GM21717 (cell line): ENCODE results near the gene ZFP69.
A peak's percentile ranks its signal among the peaks of the same experiment; 100 is the strongest.
"Not testable (repeated sequence)": the region's sequence is repeated elsewhere in the genome, so short reads cannot be mapped to it uniquely, and the experiment has no call there.

Source experiments
- ATAC-seq: cut with Tn5 transposase; IDR thresholded peaks from one replicate; pipeline ENCODE4 v1.9.1; 2021; ENCODE audit warnings: mild to moderate bottlenecking, moderate library complexity; ENCODE audit not compliant: unreplicated experiment

The ZFP69 gene

GRCh38 chr1:40476924-40477677, at the start of gene ZFP69:
Gene ZFP69 (plus strand): TSS chr1:40477290. CDS start chr1:40479362, 2,072 bp downstream.
- peak; percentile 75 for ATAC-seq

- ATAC-seq: no peak
Measured at GRCh38 chr1:40431385-40431784, 45.7 kb upstream of the ZFP69 start.

GRCh38 chr1:40432644-40433390, 44.3 kb upstream of the ZFP69 start:
- ATAC-seq: no peak

- ATAC-seq: no peak
Measured at GRCh38 chr1:40435471-40435870, 41.6 kb upstream of the ZFP69 start.

- ATAC-seq: no peak
Measured at GRCh38 chr1:40435876-40436275, 41.2 kb upstream of the ZFP69 start.

- ATAC-seq: no peak
Measured at GRCh38 chr1:40438391-40439015, 38.6 kb upstream of the ZFP69 start.

GRCh38 chr1:40439247-40439646, 37.8 kb upstream of the ZFP69 start:
- no peak for ATAC-seq

GRCh38 chr1:40449684-40450494, 27.2 kb upstream of the ZFP69 start, which contains the start of gene ZFP69B:
Gene ZFP69B (plus strand): TSS chr1:40450476. CDS start chr1:40450962, 486 bp downstream.
- ATAC-seq: peak; percentile 57

GRCh38 chr1:40450495-40451237, 26.4 kb upstream of the ZFP69 start:
- peak; percentile 59 for ATAC-seq

- ATAC-seq: peak; percentile 6
Measured at GRCh38 chr1:40451238-40451585, 25.9 kb upstream of the ZFP69 start.

- no peak for ATAC-seq
Measured at GRCh38 chr1:40454873-40455272, 22.2 kb upstream of the ZFP69 start.

GRCh38 chr1:40462956-40463590, 14.0 kb upstream of the ZFP69 start:
- ATAC-seq: no peak

- ATAC-seq: no peak
Measured at GRCh38 chr1:40469327-40469726, 7.8 kb upstream of the ZFP69 start.

GRCh38 chr1:40475268-40475667, 1.8 kb upstream of the ZFP69 start:
- ATAC-seq: no peak

- peak; percentile 23 for ATAC-seq
Measured at GRCh38 chr1:40477678-40478053, 576 bp downstream of the ZFP69 start.

- ATAC-seq: no peak
Measured at GRCh38 chr1:40478276-40478675, 1.2 kb downstream of the ZFP69 start.

- ATAC-seq: no peak
Measured at GRCh38 chr1:40479156-40479555, 2.1 kb downstream of the ZFP69 start.

- no peak for ATAC-seq
Measured at GRCh38 chr1:40495315-40495903, 18.3 kb downstream of the ZFP69 start.

- ATAC-seq: not testable (repeated sequence)
Measured at GRCh38 chr1:40502651-40503050, 25.6 kb downstream of the ZFP69 start.
